Esophagus squamous epithelium (tissue), 4 donors: ENCODE results near the gene KRABD2.

Experiments used
- CTCF ChIP-seq, 6 experiments: fragments of 450-650 bp in 4 of 6; fragments of 200-600 bp in 2 of 6; sonication (generic) in 2 of 6; IDR thresholded peaks; one replicate each; pipeline ENCODE4 v1.5.1; 2016 to 2019; ENCODE audit warnings: antibody characterized with exemption in 6 of 6, mild to moderate bottlenecking in 4 of 6, moderate library complexity in 4 of 6
- POLR2A ChIP-seq, 4 donors: fragments of 450-650 bp; IDR thresholded peaks; one replicate each; pipeline ENCODE4 v1.6.1; 2017; ENCODE audit warnings: antibody characterized with exemption in 4 of 4, mild to moderate bottlenecking in 4 of 4, moderate library complexity in 3 of 4

- TF ChIP-seq POLR2A (IDR thresholded peaks at IDR 0.05) (no peak), CTCF (IDR thresholded peaks at IDR 0.05) (no peak)
Measured at GRCh38 chr17:8369944-8370343, 6.6 kb downstream of the KRABD2 start.
